Kidney (tissue), 14 donors: Measurements from ENCODE around the gene SLC7A5. TPM values are rescaled to one million over a fixed set of nuclear protein-coding genes. Genes with fewer than 3 reads are reported as not detected.

ENCODE experiments used
- DNase-seq, 5 donors: peaks; one replicate each; pipeline ENCODE4 v3.0.0-alpha.2; 2013 to 2020
- FAIRE-seq: peaks from 2 replicates; lab custom pipeline; 2012; peaks lifted over from hg19 to GRCh38; lab: Jason Lieb, UNC
- H3K27ac ChIP-seq, 2 donors: one replicate each; pipeline ENCODE4 v1.7.0; 2013; ENCODE audit warnings: low read depth in 2 of 2, low read length in 2 of 2, inconsistent platforms in 1 of 2
- H3K27me3 ChIP-seq: one replicate; pipeline ENCODE4 v1.7.1; 2013; ENCODE audit warnings: low read length, inconsistent platforms; ENCODE audit not compliant: control insufficient read depth, insufficient read depth
- H3K36me3 ChIP-seq, 3 donors: one replicate each; pipeline versions ENCODE4 v1.7.0 to v1.7.1; 2013; ENCODE audit warnings: low read length in 3 of 3, control low read depth in 1 of 3, inconsistent platforms in 1 of 3; ENCODE audit not compliant: insufficient read depth in 3 of 3, control insufficient read depth in 2 of 3
- H3K4me1 ChIP-seq, 3 donors: one replicate each; pipeline versions ENCODE4 v1.7.0 to v1.7.1; 2013; ENCODE audit warnings: low read length in 3 of 3, inconsistent platforms in 1 of 3, low read depth in 1 of 3; ENCODE audit not compliant: control insufficient read depth in 2 of 3, insufficient read depth in 2 of 3
- H3K4me3 ChIP-seq, 3 donors: one replicate each; pipeline versions ENCODE4 v1.7.0 to v1.8.1; 2013; ENCODE audit warnings: low read length in 3 of 3, control low read depth in 1 of 3, inconsistent platforms in 1 of 3
- H3K9ac ChIP-seq, 3 donors: one replicate each; pipeline versions ENCODE4 v1.7.0 to v1.7.1; 2013; ENCODE audit warnings: low read length in 3 of 3, control low read depth in 1 of 3, inconsistent platforms in 1 of 3
- H3K9me3 ChIP-seq, 3 donors: one replicate each; pipeline versions ENCODE4 v1.7.0 to v1.7.1; 2013; ENCODE audit warnings: low read length in 3 of 3, control low read depth in 1 of 3, inconsistent platforms in 1 of 3; ENCODE audit not compliant: control insufficient read depth in 2 of 3, insufficient read depth in 1 of 3
- CTCF ChIP-seq: IDR thresholded peaks from 3 replicates; pipeline ENCODE4 v1.5.1; 2012; ENCODE audit warnings: mild to moderate bottlenecking, moderate library complexity, borderline replicate concordance; ENCODE audit not compliant: insufficient read depth; ENCODE audit errors: extremely low read depth
- intact Hi-C: fragments of 100-400 bp; cut with DNase I; formaldehyde crosslinking; loops from one replicate; pipeline ENCODE4 v1.11.1; 2022
- polyA plus RNA-seq: library from polyadenylated mRNA; stranded (reverse); fragments of 350-450 nt; fragmentation: Illumina TruSeq; extraction: RNeasy Lipid Tissue Mini Kit (QIAGEN cat#74804); gene quantifications from one replicate; pipeline ENCODE4 v1.2.3, GENCODE V29; 2014; ENCODE audit warnings: low read depth, low replicate concordance; ENCODE audit not compliant: insufficient read depth
- total RNA-seq: library from RNA; stranded (reverse); fragmentation: NEBNext Ultra II Directional; extraction: Animal tissue kit (Norgen Biotek cat#: 25700); gene quantifications from one replicate; pipeline ENCODE4 v1.2.1, GENCODE V29; 2021
- donor health status: control.
- donor health status: control.
- donor health status: control.
- donor health status: control.
- donor health status: control.
- donor health status: DM: yes; HTN: yes; CAD: no.
- donor health status: Normal renal cell carcinoma (clear cell type).

Gene SLC7A5
- total and polyA plus RNA-seq, 2 donors from 2014 or later, result 17.0 to 18.7 TPM

DNA sequence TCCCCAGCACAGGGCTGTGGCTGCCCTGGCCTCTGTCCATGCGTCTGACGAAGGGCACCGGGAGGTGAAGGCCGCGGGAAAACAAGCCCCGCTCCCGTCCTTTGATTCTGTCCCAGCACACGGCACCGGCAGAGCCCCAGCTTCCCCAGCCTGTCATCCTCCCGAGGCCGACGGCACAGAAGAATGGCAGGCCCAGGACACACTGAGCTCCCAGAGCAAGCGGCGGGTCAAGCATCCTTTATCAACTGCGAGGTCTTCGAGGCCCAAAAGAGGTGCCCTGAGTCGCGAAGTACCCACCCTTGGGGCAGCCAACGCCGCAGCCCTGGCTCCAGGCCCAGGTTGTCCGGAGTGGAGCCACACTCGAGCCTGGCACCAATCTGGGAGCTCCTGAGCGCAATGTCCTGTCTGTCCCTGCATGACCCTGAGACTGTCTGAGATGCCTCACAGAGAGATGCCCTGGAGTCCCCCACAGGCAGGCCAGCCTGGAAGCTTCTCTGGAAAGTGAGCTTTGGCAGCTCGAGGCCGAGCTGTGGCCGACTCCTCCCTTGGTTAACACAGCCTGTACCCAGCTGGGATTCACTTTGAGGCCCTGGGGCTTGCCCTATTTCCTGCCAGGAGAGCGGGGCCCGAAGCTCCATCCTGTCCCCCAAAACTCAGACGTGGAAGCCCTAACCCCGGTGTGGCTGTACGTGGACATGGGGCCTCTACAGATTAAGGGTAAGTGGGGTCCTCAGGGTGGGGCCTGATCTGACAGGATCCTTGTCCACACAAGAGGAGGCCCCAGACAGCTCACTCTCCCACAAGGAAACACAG is 23.3 kb downstream of the SLC7A5 start:
- no peaks in the 10 kb centered on the region for H3K36me3 ChIP-seq
- no peak for TF ChIP-seq CTCF
- intact Hi-C loops, result no loop called here
- no peaks in the 10 kb centered on the region for H3K9me3 ChIP-seq
- DNase-seq (no peak), FAIRE-seq (no peak)
- H3K9ac ChIP-seq, result no peak overlapping the region
- no peak overlapping the region for H3K4me3 ChIP-seq
- H3K27ac ChIP-seq, result no peak overlapping the region
- H3K27me3 ChIP-seq, result no peaks in the 10 kb centered on the region
- H3K4me1 ChIP-seq, result peaks cover 0 to 4% (median 3%) of the 10 kb centered on the region in 3 donors

DNA sequence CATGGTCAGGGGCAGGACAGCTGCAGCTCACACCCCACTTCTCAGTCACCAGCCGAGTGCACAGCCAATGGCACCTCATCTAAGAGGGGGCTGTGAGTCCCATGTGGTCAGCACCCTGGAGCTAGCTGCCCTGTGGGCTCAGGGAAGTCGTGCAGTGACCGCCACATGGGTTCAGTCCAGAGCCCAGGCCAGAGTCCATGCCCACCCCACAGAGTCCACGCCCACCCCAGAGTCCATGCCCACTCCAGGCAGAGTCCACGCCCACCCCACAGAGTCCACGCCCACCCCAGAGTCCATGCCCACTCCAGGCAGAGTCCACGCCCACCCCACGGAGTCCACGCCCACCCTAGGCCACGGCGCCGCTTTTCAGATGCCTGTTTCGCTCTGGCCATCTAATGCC is 24.1 kb downstream of the SLC7A5 start:
- H3K27ac ChIP-seq, result no peak overlapping the region
- FAIRE-seq (no peak), DNase-seq (no peak)
- H3K4me3 ChIP-seq, result no peak overlapping the region
- H3K9ac ChIP-seq, result no peak overlapping the region
- intact Hi-C loops, result no loop called here
- TF ChIP-seq CTCF, result no peak
- H3K27me3 ChIP-seq, result no peaks in the 10 kb centered on the region
- no peaks in the 10 kb centered on the region for H3K36me3 ChIP-seq
- H3K9me3 ChIP-seq, result no peaks in the 10 kb centered on the region
- peaks cover 0 to 4% (median 2%) of the 10 kb centered on the region in 3 donors for H3K4me1 ChIP-seq

- intact Hi-C loops, result no loop called here
- peaks cover 0 to 4% (median 0%) of the 10 kb centered on the region in 3 donors for H3K4me1 ChIP-seq
- H3K27ac ChIP-seq, result no peak overlapping the region
- FAIRE-seq (no peak), DNase-seq (no peak)
- H3K4me3 ChIP-seq, result no peak overlapping the region
- H3K9me3 ChIP-seq, result no peaks in the 10 kb centered on the region
- no peak overlapping the region for H3K9ac ChIP-seq
- H3K27me3 ChIP-seq, result no peaks in the 10 kb centered on the region
- no peaks in the 10 kb centered on the region for H3K36me3 ChIP-seq
- TF ChIP-seq CTCF, result no peak
These were observed 24.5 kb downstream of the SLC7A5 start for GRCh38 chr16:87844809-87845208.
